Glutamatergic neuron (in vitro differentiated cells): ENCODE results near the gene PHPT1. TPM values are rescaled to one million over a fixed set of nuclear protein-coding genes. Genes with fewer than 3 reads are reported as not detected.
"Not testable (repeated sequence)": the region's sequence is repeated elsewhere in the genome, so short reads cannot be mapped to it uniquely, and the experiment has no call there.

Experiments used
- DNase-seq: peaks from one replicate; pipeline ENCODE4 v3.0.0; 2022
- H3K27ac Mint-ChIP-seq: one replicate; pipeline ENCODE4 v1.8.0; 2020; ENCODE audit warnings: mild to moderate bottlenecking, mixed read lengths, inconsistent platforms; ENCODE audit not compliant: unreplicated experiment
- H3K27me3 Mint-ChIP-seq: one replicate; pipeline ENCODE4 v1.8.0; 2020; ENCODE audit warnings: mild to moderate bottlenecking, moderate library complexity, mixed read lengths, inconsistent platforms; ENCODE audit not compliant: unreplicated experiment
- H3K36me3 Mint-ChIP-seq: one replicate; pipeline ENCODE4 v1.8.0; 2020; ENCODE audit warnings: mild to moderate bottlenecking, mixed read lengths, inconsistent platforms; ENCODE audit not compliant: unreplicated experiment
- H3K4me1 Mint-ChIP-seq: one replicate; pipeline ENCODE4 v1.8.0; 2020; ENCODE audit warnings: mild to moderate bottlenecking, low read depth, mixed read lengths, inconsistent platforms; ENCODE audit not compliant: unreplicated experiment
- H3K4me3 Mint-ChIP-seq: one replicate; pipeline ENCODE4 v1.8.0; 2020; ENCODE audit warnings: mild to moderate bottlenecking, mixed read lengths, inconsistent platforms; ENCODE audit not compliant: unreplicated experiment
- H3K9me3 Mint-ChIP-seq: one replicate; pipeline ENCODE4 v1.8.0; 2020; ENCODE audit warnings: mild to moderate bottlenecking, moderate library complexity, mixed read lengths, inconsistent platforms; ENCODE audit not compliant: unreplicated experiment
- CTCF ChIP-seq: fragments of 200-600 bp; sonication (generic); IDR thresholded peaks from one replicate; pipeline ENCODE4 v1.5.0; 2021; ENCODE audit not compliant: partially characterized antibody, unreplicated experiment
- long read RNA-seq: library from polyadenylated mRNA; unstranded; transcript quantifications from one replicate; pipeline ENCODE4 v2.0.0, GENCODE V29; 2020; ENCODE audit not compliant: unreplicated experiment
- total RNA-seq: library from RNA; stranded (reverse); fragmentation: NEBNext Ultra II Directional; extraction: Animal tissue kit (Norgen Biotek cat#: 25700); gene quantifications from one replicate; pipeline ENCODE4 v1.2.1, GENCODE V29; 2021; ENCODE audit not compliant: unreplicated experiment

The PHPT1 gene
- 101 TPM for total RNA-seq
- long read RNA-seq, transcript PHPT1-201 (3 exons, 890 nt) = major isoform, 112 of 126 reads
- long read RNA-seq, partial matches to known transcripts = 3 of 126 reads
- long read RNA-seq, other reads (novel, unspliced or antisense) = 7 of 126 reads

DNA sequence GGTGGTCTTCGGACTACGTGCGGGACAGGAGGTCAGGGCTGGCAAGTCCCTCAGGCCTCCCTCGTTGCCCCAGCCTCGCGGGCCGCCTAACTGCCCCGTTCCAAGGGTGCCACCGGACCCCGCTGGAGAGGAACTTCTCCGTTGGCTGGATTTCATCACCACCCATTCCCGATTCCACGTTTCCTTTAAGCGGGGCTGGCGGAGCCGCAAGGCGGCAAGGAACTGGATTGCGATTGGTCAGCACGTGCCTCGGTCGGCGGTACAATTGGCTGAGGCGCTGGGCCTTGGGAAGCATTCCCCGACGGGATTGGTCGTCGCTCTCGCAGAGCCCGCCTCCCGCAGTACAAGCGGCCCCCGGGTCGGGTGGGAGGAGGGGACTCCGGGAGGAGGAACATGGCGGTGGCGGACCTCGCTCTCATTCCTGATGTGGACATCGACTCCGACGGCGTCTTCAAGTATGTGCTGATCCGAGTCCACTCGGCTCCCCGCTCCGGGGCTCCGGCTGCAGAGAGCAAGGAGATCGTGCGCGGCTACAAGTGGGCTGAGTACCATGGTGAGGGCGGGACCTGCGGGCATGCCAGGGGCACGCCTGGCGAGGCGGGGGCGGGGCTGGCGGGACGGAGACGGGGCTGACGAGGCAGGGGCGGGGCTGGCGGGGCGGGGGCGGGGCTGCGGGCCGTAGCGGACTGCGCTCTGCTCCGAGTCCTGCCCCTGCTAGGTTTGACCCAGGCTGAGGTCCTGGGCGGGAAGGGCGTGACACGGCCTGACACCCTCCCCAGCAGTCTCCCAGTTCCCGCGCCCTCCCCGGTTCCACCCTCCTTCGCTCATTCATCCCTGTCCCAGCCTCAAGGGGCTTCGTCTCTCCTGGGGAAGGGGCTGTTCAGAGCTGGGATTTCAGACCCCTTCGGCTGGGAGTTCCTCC is at the start of gene PHPT1:
Gene PHPT1 (plus strand): TSS at position 372 of the 922 bp plus-strand sequence. CDS start 22 bp downstream, at position 394.
- peak within 1 kb of the TSS; percentile 91 for H3K4me3 Mint-ChIP-seq
- no peaks in the 10 kb centered on the region for H3K36me3 Mint-ChIP-seq
- peak; percentile 98 for DNase-seq
- H3K27ac Mint-ChIP-seq = peak within 1 kb of the TSS; percentile 75
- H3K4me1 Mint-ChIP-seq = peaks cover 2% of the 10 kb centered on the region
- H3K27me3 Mint-ChIP-seq = peaks cover 12% of the 10 kb centered on the region
- peaks cover 8% of the 10 kb centered on the region for H3K9me3 Mint-ChIP-seq
- no peak for TF ChIP-seq CTCF

GRCh38 chr9:136799854-136800657 is 49.2 kb upstream of the PHPT1 start:
- H3K9me3 Mint-ChIP-seq = peaks cover 12% of the 10 kb centered on the region
- peak overlapping the region; percentile 89 for H3K27ac Mint-ChIP-seq
- no peak for TF ChIP-seq CTCF
- H3K4me1 Mint-ChIP-seq = peaks cover 21% of the 10 kb centered on the region
- no peaks in the 10 kb centered on the region for H3K36me3 Mint-ChIP-seq
- H3K27me3 Mint-ChIP-seq = peaks cover 16% of the 10 kb centered on the region
- peak; percentile 89 for DNase-seq
- peak overlapping the region; percentile 94 for H3K4me3 Mint-ChIP-seq

DNA sequence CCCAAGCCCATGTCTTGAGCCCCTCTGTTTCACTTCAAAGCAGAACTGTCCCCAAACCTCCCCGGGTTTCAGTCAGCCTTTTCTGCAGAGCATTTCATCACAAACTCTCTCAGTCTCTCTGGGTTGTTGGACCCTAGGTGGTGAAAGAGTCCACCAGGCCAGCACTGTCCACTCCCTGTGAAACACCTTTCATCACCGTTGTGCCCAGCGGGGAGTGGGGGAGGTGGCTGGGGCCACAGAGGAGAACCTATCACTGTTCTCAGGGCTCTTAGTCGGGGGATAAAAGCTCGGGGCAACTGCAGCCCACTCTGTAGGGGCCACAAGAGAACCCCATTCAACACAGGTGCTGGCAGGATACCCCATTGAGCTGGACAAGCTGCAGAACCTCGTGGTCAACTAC is 46.9 kb upstream of the PHPT1 start:
- Mint-ChIP-seq H3K4me1 (peaks cover 4% of the 10 kb centered on the region), H3K9me3 (peaks cover 21% of the 10 kb centered on the region), H3K4me3 (no peak overlapping the region), H3K27ac (peak overlapping the region; percentile 17), H3K36me3 (no peaks in the 10 kb centered on the region), H3K27me3 (peaks cover 13% of the 10 kb centered on the region)
- TF ChIP-seq CTCF = no peak
- no peak for DNase-seq

GRCh38 chr9:136803009-136803550 is 46.1 kb upstream of the PHPT1 start:
- not testable (repeated sequence) for H3K27ac Mint-ChIP-seq, H3K4me3 Mint-ChIP-seq, H3K36me3 Mint-ChIP-seq, H3K4me1 Mint-ChIP-seq, DNase-seq
- Mint-ChIP-seq H3K27me3 (peaks cover 13% of the 10 kb centered on the region), H3K9me3 (peaks cover 21% of the 10 kb centered on the region)
